Memory B cell (primary cell): ENCODE data around the gene MFSD2A.
"Not testable (repeated sequence)": the region's sequence is repeated elsewhere in the genome, so short reads cannot be mapped to it uniquely, and the experiment has no call there.

Experiments used
- ATAC-seq: fragments of 150-1000 bp; cut with Tn5 transposase; 2 replicates; pipeline ENCODE4 v1.10.0; 2021; ENCODE audit warnings: low read depth, mild to moderate bottlenecking, moderate library complexity
- DNase-seq, 2 donors: peaks; one replicate each; pipeline ENCODE4 v3.0.0; 2022; ENCODE audit warnings: low spot score in 2 of 2
- H3K27ac Mint-ChIP-seq: one replicate; pipeline ENCODE4 v1.8.0; 2022; ENCODE audit warnings: mild to moderate bottlenecking, moderate library complexity, mixed read lengths
- H3K27me3 Mint-ChIP-seq: one replicate; pipeline ENCODE4 v1.8.0; 2022; ENCODE audit warnings: mixed read lengths
- H3K36me3 Mint-ChIP-seq: one replicate; pipeline ENCODE4 v1.8.0; 2022; ENCODE audit warnings: mild to moderate bottlenecking, mixed read lengths
- H3K4me1 Mint-ChIP-seq: one replicate; pipeline ENCODE4 v1.8.0; 2022; ENCODE audit warnings: mixed read lengths
- H3K4me3 Mint-ChIP-seq: one replicate; pipeline ENCODE4 v1.8.0; 2022; ENCODE audit warnings: mild to moderate bottlenecking, moderate library complexity, mixed read lengths
- H3K9me3 Mint-ChIP-seq: one replicate; pipeline ENCODE4 v1.8.0; 2022; ENCODE audit warnings: mixed read lengths

MFSD2A gene

GRCh38 chr1:39988618-39989343, 33.8 kb downstream of the MFSD2A start:
- no peak overlapping the region for H3K4me3 Mint-ChIP-seq

DNA sequence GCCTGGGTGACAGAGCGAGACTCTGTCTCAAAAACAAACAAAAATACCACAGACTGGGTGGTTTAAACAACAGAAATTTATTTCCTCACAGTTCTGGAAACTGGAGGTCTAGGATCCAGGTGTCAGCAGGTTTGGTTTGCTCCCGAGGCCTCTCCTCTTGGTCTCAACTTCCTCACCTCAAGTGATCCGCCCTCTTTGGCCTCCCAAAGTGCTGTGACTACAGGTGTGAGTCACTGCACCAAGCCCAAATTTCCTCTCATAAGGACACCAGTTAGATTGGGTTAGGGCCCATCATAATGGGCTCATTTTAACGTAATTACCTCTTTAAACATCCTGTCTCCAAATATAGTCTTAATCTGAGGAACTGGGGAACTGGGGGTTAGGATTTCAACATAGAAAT, 35.5 kb downstream of the MFSD2A start:
- H3K36me3 Mint-ChIP-seq = no peaks in the 10 kb centered on the region
- DNase-seq (no peak), ATAC-seq (no peak)
- H3K9me3 Mint-ChIP-seq = no peaks in the 10 kb centered on the region
- H3K4me1 Mint-ChIP-seq = peaks cover 11% of the 10 kb centered on the region
- H3K27me3 Mint-ChIP-seq = no peaks in the 10 kb centered on the region
- no peak overlapping the region for H3K4me3 Mint-ChIP-seq
- H3K27ac Mint-ChIP-seq = no peak overlapping the region

More at GRCh38 chr1:39988618-39989343, 33.8 kb downstream of the MFSD2A start:
- no peak overlapping the region for H3K27ac Mint-ChIP-seq
- no peaks in the 10 kb centered on the region for H3K9me3 Mint-ChIP-seq
- no peak for ATAC-seq
- H3K36me3 Mint-ChIP-seq = no peaks in the 10 kb centered on the region
- peaks cover 9% of the 10 kb centered on the region for H3K4me1 Mint-ChIP-seq
- no peaks in the 10 kb centered on the region for H3K27me3 Mint-ChIP-seq
- no peak for DNase-seq

DNA sequence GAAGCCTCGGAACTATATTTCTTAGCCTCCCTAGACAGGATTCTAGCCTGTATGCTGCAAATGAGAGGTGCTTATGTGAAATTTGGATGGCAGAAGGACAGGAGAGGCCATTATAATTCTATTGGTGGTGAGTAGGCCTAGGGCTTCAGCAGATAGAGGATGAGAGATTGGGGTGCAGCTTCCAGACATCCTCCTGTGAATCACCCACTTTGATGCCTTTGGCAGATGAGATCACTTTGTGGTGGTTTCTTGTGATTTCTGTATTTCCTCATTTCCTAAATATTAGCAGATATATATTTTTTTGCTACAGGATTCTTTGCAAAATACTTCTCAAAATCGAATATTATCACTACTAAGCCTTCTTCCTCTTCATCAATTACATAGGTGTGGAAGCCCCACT, 37.3 kb downstream of the MFSD2A start:
- Mint-ChIP-seq H3K4me3 (no peak overlapping the region), H3K36me3 (no peaks in the 10 kb centered on the region), H3K27ac (no peak overlapping the region), H3K4me1 (peaks cover 22% of the 10 kb centered on the region), H3K9me3 (no peaks in the 10 kb centered on the region), H3K27me3 (no peaks in the 10 kb centered on the region)
- no peak for ATAC-seq
- no peak for DNase-seq

- Mint-ChIP-seq H3K27me3 (no peaks in the 10 kb centered on the region), H3K27ac (no peak overlapping the region), H3K4me3 (no peak overlapping the region), H3K9me3 (no peaks in the 10 kb centered on the region), H3K4me1 (peaks cover 22% of the 10 kb centered on the region), H3K36me3 (no peaks in the 10 kb centered on the region)
- ATAC-seq = no peak
- no peak for DNase-seq
Measured at GRCh38 chr1:39992888-39993287, 37.9 kb downstream of the MFSD2A start.

- ATAC-seq = peak; percentile 100
- peak; percentile 28 to 32 for DNase-seq
- peak overlapping the region; percentile 54 for H3K4me3 Mint-ChIP-seq
- no peaks in the 10 kb centered on the region for H3K9me3 Mint-ChIP-seq
- no peaks in the 10 kb centered on the region for H3K27me3 Mint-ChIP-seq
- H3K4me1 Mint-ChIP-seq = peaks cover 18% of the 10 kb centered on the region
- H3K36me3 Mint-ChIP-seq = no peaks in the 10 kb centered on the region
- peak overlapping the region; percentile 54 for H3K27ac Mint-ChIP-seq
Measured at GRCh38 chr1:39995973-39996393, 41.0 kb downstream of the MFSD2A start.

DNA sequence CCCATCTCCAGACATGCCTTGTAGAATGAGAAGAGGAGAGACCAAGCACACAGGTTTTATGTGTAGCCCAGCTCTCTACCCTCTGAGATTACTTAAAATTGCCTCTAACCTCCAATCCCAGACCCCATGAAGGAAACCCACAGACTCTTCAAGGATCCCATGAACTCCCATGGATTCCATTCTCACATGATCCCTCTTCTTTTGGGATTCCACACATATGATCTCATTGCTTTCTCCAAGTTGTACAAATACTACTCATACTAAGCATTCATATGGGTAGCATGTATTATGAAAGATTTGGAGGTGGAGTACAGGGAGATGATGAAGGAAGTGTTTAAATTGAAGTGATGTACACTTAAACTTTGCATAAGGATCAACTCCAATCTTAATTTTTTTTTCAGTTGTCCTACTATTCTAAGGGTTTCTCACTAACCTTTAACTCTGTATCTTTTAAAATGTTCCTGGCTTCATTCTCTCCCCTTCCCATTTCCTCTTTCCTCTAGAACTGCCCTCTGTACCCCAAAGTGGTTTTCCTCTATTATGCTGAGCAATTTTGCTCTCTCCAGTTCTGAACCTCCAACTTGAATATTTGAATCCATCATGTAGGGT, 41.6 kb downstream of the MFSD2A start:
- Mint-ChIP-seq H3K4me1 (peaks cover 22% of the 10 kb centered on the region), H3K36me3 (no peaks in the 10 kb centered on the region), H3K4me3 (no peak overlapping the region), H3K27ac (peak overlapping the region; percentile 54), H3K9me3 (no peaks in the 10 kb centered on the region), H3K27me3 (no peaks in the 10 kb centered on the region)
- DNase-seq (no peak), ATAC-seq (no peak)

GRCh38 chr1:40001456-40001855, 46.5 kb downstream of the MFSD2A start:
- ATAC-seq = no peak
- H3K27ac Mint-ChIP-seq = no peak overlapping the region
- peaks cover 32% of the 10 kb centered on the region for H3K4me1 Mint-ChIP-seq
- no peak overlapping the region for H3K4me3 Mint-ChIP-seq
- H3K27me3 Mint-ChIP-seq = no peaks in the 10 kb centered on the region
- DNase-seq = no peak
- peaks cover 3% of the 10 kb centered on the region for H3K9me3 Mint-ChIP-seq
- no peaks in the 10 kb centered on the region for H3K36me3 Mint-ChIP-seq

DNA sequence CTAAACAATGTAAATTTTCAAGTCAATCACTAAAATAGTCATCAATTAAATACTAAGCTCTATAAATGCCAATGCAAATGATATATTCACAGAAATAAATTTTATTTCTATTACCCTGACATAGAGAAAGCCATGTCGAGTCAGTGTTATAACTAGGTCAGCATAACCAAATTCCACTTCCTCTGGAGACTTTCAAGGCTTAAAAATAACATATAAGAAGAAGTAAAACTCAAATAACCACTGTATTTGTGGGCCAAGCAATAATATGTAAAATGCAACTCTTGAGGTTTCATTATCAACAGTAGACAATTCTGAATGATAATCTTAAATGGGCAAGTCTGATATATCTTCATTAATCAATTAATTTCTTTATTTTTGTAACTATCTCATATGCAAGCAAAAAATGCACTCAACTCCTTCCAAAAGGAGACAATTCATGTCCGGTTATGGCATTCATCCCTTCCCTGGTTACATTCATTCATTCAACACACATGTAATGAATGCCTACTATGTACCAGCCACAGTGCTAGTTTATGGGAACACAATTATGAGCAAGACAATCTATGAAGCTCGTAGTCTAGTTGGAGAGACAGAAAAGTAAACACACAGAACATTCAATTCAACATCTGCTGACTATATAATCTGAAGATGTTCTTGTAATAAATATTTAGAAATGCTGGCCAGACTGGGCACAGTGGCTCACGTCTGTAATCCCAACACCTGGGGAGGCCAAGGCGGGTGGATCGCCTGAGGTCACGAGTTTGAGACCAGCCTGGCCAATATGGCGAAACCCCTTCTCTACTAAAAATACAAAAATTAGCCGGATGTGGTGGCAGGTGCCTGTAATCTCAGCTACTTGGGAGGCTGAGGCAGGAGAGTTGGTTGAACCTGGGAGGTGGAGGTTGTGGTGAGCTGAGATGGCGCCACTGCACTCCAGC, 48.5 kb downstream of the MFSD2A start:
- no peaks in the 10 kb centered on the region for H3K27me3 Mint-ChIP-seq
- H3K4me3 Mint-ChIP-seq = peak overlapping the region; percentile 78
- ATAC-seq (peak; percentile 96), DNase-seq (no peak)
- H3K27ac Mint-ChIP-seq = peak overlapping the region; percentile 76
- H3K36me3 Mint-ChIP-seq = no peaks in the 10 kb centered on the region
- H3K4me1 Mint-ChIP-seq = peaks cover 31% of the 10 kb centered on the region
- H3K9me3 Mint-ChIP-seq = peaks cover 3% of the 10 kb centered on the region

DNA sequence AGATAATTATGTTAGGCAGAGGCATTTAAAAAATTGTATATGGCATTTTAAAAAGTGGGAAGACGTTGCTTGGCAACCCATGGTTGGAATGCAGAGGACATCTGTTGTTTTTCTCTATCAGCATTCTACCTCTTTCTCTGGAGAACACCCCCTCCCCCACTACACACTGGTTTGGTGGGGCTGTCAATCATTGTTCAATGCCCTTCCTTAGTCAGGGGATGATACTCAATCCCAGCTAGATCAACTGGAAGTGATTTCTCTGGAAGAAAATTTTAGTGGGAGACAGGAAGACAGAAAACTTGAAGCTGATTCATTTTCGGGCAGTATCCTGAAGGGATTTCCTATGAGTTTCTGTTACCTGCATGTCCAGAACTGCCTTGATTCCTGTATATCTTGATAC, 49.9 kb downstream of the MFSD2A start:
- Mint-ChIP-seq H3K4me1 (peaks cover 34% of the 10 kb centered on the region), H3K9me3 (peaks cover 4% of the 10 kb centered on the region), H3K4me3 (no peak overlapping the region), H3K27me3 (no peaks in the 10 kb centered on the region), H3K36me3 (no peaks in the 10 kb centered on the region), H3K27ac (no peak overlapping the region)
- ATAC-seq (no peak), DNase-seq (no peak)

- not testable (repeated sequence) for H3K9me3 Mint-ChIP-seq, H3K27ac Mint-ChIP-seq, ATAC-seq, H3K27me3 Mint-ChIP-seq, DNase-seq, H3K36me3 Mint-ChIP-seq, H3K4me3 Mint-ChIP-seq
- H3K4me1 Mint-ChIP-seq = peaks cover 23% of the 10 kb centered on the region
Measured at GRCh38 chr1:40007481-40008034, 52.6 kb downstream of the MFSD2A start.

DNA sequence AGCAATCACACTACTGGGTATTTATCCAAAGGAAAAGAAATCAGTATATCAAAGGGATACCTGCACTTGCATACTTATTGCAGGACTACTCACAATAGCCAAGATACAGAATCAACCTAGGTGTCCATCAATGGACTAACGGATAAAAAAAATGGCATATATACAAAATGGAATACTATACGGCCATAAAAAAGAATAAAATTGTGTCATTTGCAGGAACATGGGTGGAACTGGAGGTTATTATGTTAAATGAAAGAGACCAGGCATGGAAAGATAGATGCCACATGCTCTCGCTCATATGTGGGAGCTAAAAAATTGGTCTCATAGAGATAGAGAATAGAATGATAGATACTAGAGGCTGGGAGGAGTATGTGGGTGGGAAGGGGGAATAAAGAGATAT, 56.3 kb downstream of the MFSD2A start:
- H3K9me3 Mint-ChIP-seq = peaks cover 6% of the 10 kb centered on the region
- no peaks in the 10 kb centered on the region for H3K27me3 Mint-ChIP-seq
- no peak overlapping the region for H3K27ac Mint-ChIP-seq
- no peaks in the 10 kb centered on the region for H3K36me3 Mint-ChIP-seq
- peaks cover 21% of the 10 kb centered on the region for H3K4me1 Mint-ChIP-seq
- no peak for ATAC-seq
- no peak overlapping the region for H3K4me3 Mint-ChIP-seq
- DNase-seq = no peak

GRCh38 chr1:40014253-40014706, 59.3 kb downstream of the MFSD2A start:
- DNase-seq = no peak
- Mint-ChIP-seq H3K27ac (no peak overlapping the region), H3K4me1 (peaks cover 15% of the 10 kb centered on the region), H3K27me3 (no peaks in the 10 kb centered on the region), H3K4me3 (no peak overlapping the region), H3K36me3 (no peaks in the 10 kb centered on the region), H3K9me3 (peaks cover 6% of the 10 kb centered on the region)
- peak; percentile 91 for ATAC-seq

DNA sequence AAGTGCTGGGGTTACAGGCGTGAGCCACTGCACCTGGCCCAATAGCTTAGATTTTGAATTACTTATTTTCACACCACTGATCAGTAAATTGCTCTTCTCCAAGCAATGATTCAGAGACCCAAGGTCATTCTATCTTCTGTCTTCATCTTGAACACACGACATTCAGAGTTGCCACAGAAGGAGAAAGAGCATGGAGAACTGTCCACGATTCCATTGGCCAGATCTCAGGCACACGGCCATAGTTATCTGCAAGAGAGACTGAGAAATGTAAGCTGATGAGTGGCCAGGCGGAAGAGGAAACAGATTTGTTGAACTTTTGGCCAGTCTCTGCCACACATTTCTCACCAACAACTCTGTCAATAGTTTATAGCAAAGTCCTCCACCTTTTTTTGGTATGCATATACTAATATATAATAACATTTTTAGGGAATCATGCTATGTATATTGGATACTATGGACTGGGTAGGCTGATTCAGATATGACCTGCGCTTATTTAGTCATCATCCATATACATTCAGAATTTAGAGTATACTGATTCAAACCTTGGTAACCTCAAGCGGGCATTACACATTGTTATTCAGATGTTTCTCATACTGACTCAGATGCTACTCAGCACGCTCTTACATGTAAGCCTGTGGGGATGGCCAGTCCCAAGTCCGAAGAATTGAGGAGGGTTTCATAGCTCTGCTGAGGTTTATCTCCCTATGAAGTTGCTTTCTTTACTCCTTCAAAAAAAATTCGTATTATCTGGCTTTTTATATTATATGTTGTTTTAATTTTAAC, 60.1 kb downstream of the MFSD2A start:
- H3K4me3 Mint-ChIP-seq = no peak overlapping the region

More for the DNA sequence above, 60.1 kb downstream of the MFSD2A start:
- Mint-ChIP-seq H3K27me3 (no peaks in the 10 kb centered on the region), H3K4me1 (peaks cover 12% of the 10 kb centered on the region), H3K9me3 (peaks cover 4% of the 10 kb centered on the region), H3K36me3 (no peaks in the 10 kb centered on the region), H3K27ac (peak overlapping the region; percentile 63)
- ATAC-seq = no peak
- DNase-seq = no peak
